ENCODE data around the gene CLOCK.

DNA sequence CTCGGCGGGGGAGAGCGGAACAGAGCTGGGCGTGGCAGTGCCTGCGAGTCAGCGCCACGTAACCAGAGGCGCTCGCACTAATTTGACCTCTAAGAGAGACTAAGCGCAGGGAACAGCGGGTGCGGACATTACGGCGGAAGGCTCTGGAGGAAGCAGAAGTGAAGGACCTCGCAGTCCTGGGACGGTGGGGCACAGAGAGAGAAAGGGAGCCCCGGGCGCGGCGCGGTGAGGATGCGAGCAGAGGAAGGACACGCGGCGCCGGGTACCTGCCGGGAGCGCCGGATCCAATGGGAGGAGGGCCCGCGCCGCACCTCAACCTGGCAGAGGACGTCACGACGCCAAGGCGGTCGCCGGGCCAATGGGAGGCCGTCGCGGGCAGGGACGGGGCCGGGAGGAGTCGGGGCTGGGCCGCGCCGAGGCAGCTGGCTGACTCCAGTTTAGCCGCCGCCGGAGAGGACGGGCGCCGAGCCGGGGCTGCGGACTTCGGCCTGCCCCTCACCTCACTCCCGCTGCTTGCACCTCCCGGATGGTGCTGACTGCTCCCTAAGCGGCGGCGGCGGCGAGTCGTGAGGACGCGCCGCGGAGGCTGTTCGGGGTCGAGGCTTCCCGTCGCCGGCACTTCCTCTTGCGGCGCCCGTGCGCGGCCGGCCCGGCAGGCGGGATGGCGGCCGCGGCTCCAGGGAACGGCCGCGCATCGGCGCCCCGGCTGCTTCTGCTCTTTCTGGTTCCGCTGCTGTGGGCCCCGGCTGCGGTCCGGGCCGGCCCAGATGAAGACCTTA is 151.0 kb downstream of the CLOCK start, which contains the start of gene TMEM165:
- TF ChIP-seq, protein P1, sequence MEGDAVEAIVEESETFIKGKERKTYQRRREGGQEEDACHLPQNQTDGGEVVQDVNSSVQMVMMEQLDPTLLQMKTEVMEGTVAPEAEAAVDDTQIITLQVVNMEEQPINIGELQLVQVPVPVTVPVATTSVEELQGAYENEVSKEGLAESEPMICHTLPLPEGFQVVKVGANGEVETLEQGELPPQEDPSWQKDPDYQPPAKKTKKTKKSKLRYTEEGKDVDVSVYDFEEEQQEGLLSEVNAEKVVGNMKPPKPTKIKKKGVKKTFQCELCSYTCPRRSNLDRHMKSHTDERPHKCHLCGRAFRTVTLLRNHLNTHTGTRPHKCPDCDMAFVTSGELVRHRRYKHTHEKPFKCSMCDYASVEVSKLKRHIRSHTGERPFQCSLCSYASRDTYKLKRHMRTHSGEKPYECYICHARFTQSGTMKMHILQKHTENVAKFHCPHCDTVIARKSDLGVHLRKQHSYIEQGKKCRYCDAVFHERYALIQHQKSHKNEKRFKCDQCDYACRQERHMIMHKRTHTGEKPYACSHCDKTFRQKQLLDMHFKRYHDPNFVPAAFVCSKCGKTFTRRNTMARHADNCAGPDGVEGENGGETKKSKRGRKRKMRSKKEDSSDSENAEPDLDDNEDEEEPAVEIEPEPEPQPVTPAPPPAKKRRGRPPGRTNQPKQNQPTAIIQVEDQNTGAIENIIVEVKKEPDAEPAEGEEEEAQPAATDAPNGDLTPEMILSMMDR (conservative IDR thresholded peaks at IDR 0.05; ENCODE audit: low read depth, low read length) = no peak
- TF ChIP-seq EZH2 (IDR thresholded peaks at IDR 0.05; ENCODE audit: borderline replicate concordance, low read depth, low read length, poor library complexity, severe bottlenecking) = no peak

Data from A673 (cell line).